SU-DHL-6 (cell line): Measurements from ENCODE around the gene EFNA1.

Source experiments
- H2AFZ ChIP-seq: fragments of 200-600 bp; sonication (generic); 2 replicates; pipeline ENCODE4 v1.6.1; 2014; ENCODE audit warnings: low read depth, mild to moderate bottlenecking, moderate library complexity, mixed read lengths, antibody characterized with exemption, low read length; ENCODE audit not compliant: severe bottlenecking
- H3F3A ChIP-seq: fragments of 200-600 bp; shearing (Covaris generic); 2 replicates; pipeline ENCODE4 v1.6.0; 2016; ENCODE audit warnings: antibody characterized with exemption, mild to moderate bottlenecking; ENCODE audit not compliant: insufficient read depth
- H3K27ac ChIP-seq: fragments of 200-600 bp; sonication (generic); 2 replicates; pipeline ENCODE4 v1.5.1; 2016; ENCODE audit warnings: low read depth, mild to moderate bottlenecking, low read length, moderate library complexity, mixed read lengths
- H3K27me3 ChIP-seq: fragments of 200-600 bp; sonication (generic), shearing (Covaris generic); 2 replicates; pipeline ENCODE4 v1.6.0; 2014; ENCODE audit warnings: mild to moderate bottlenecking, low read length
- H3K36me3 ChIP-seq: fragments of 200-600 bp; sonication (generic); 2 replicates; pipeline ENCODE4 v1.6.1; 2014; ENCODE audit warnings: mild to moderate bottlenecking, low read length, mixed read lengths
- H3K4me2 ChIP-seq: fragments of 300-600, 200-600 bp; shearing (Covaris generic), sonication (generic); 2 replicates; pipeline ENCODE4 v1.6.0; 2014; ENCODE audit warnings: low read length, low read depth, mild to moderate bottlenecking; ENCODE audit not compliant: poor library complexity, severe bottlenecking
- H3K4me3 ChIP-seq: fragments of 200-600 bp; sonication (generic); 2 replicates; pipeline ENCODE4 v1.5.1; 2014; ENCODE audit warnings: antibody characterized with exemption, low read length, mild to moderate bottlenecking, mixed read lengths; ENCODE audit not compliant: insufficient read depth, poor library complexity, severe bottlenecking
- H3K79me2 ChIP-seq: fragments of 200-600 bp; sonication (generic); 2 replicates; pipeline ENCODE4 v1.6.1; 2014; ENCODE audit warnings: mild to moderate bottlenecking, low read length, moderate library complexity; ENCODE audit not compliant: insufficient read depth
- H3K9ac ChIP-seq: fragments of 200-600 bp; sonication (generic); 2 replicates; pipeline ENCODE4 v1.7.0; 2014; ENCODE audit warnings: mild to moderate bottlenecking, low read length
- H3K9me2 ChIP-seq: fragments of 200-600 bp; sonication (generic); replicated peaks from 2 replicates; pipeline ENCODE4 v1.6.1; 2014; ENCODE audit warnings: low read length; ENCODE audit not compliant: insufficient read depth
- H3K9me3 ChIP-seq: fragments of 200-600 bp; sonication (generic); 2 replicates; pipeline ENCODE4 v1.6.1; 2014; ENCODE audit warnings: low read length, mixed read lengths; ENCODE audit not compliant: insufficient read depth
- H4K20me1 ChIP-seq: fragments of 200-600 bp; sonication (generic); 2 replicates; pipeline ENCODE4 v1.6.1; 2014; ENCODE audit warnings: low read depth, mild to moderate bottlenecking, antibody characterized with exemption, low read length, moderate library complexity, mixed read lengths
- EZH2phosphoT487 ChIP-seq: fragments of 200-600 bp; sonication (generic), shearing (Covaris generic); conservative IDR thresholded peaks from 2 replicates; pipeline ENCODE4 v1.6.1; 2018; ENCODE audit warnings: mild to moderate bottlenecking, antibody characterized with exemption, low read length, moderate library complexity, mixed read lengths
- TF ChIP-seq, protein P1 (sequence below): fragments of 200-600 bp; sonication (generic); IDR thresholded peaks from one replicate; pipeline ENCODE4 v1.5.1; 2017; ENCODE audit warnings: antibody characterized with exemption, mild to moderate bottlenecking, low read length, moderate library complexity; ENCODE audit not compliant: insufficient read depth, poor library complexity, severe bottlenecking

EFNA1 gene

DNA sequence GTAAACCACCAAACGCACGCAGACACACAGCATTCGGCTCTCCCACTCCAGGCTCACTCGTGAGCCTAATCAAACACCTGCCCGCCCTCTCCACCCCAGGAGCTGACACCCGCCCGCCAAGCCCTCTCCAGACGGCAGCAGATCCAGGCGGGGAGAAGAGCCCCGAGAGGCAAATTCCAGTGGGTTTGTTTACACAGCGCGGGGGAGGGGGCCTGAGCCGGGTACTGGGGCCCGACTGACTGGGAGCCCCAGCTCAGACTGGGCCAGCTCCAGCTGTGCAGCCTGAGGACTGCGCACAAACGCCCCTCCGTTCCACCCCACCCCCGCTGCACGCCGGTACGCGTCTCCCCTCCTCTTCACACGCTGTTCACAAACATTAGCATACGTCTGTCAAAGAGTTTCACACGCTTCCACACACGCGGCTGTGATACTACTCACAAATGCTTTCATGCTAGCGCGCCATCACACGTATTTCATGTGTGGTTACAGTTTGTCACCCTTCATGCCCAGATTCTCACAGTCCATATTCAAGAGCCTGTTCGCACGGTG, 1.0 kb upstream of the EFNA1 start:
- no peak overlapping the region for H2AFZ ChIP-seq
- H3K4me2 ChIP-seq: peak overlapping the region; percentile 42
- H3K9me3 ChIP-seq: no peaks in the 10 kb centered on the region
- H3K27ac ChIP-seq: no peak overlapping the region
- no peaks in the 10 kb centered on the region for H3K27me3 ChIP-seq
- TF ChIP-seq EZH2phosphoT487: no peak
- TF ChIP-seq, protein P1, sequence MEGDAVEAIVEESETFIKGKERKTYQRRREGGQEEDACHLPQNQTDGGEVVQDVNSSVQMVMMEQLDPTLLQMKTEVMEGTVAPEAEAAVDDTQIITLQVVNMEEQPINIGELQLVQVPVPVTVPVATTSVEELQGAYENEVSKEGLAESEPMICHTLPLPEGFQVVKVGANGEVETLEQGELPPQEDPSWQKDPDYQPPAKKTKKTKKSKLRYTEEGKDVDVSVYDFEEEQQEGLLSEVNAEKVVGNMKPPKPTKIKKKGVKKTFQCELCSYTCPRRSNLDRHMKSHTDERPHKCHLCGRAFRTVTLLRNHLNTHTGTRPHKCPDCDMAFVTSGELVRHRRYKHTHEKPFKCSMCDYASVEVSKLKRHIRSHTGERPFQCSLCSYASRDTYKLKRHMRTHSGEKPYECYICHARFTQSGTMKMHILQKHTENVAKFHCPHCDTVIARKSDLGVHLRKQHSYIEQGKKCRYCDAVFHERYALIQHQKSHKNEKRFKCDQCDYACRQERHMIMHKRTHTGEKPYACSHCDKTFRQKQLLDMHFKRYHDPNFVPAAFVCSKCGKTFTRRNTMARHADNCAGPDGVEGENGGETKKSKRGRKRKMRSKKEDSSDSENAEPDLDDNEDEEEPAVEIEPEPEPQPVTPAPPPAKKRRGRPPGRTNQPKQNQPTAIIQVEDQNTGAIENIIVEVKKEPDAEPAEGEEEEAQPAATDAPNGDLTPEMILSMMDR: no peak
- no peaks in the 10 kb centered on the region for H3K36me3 ChIP-seq
- no peak overlapping the region for H3K4me3 ChIP-seq
- no peaks in the 10 kb centered on the region for H4K20me1 ChIP-seq
- H3F3A ChIP-seq: no peaks in the 10 kb centered on the region
- no peak overlapping the region for H3K9ac ChIP-seq
- no peaks in the 10 kb centered on the region for H3K9me2 ChIP-seq
- no peaks in the 10 kb centered on the region for H3K79me2 ChIP-seq

DNA sequence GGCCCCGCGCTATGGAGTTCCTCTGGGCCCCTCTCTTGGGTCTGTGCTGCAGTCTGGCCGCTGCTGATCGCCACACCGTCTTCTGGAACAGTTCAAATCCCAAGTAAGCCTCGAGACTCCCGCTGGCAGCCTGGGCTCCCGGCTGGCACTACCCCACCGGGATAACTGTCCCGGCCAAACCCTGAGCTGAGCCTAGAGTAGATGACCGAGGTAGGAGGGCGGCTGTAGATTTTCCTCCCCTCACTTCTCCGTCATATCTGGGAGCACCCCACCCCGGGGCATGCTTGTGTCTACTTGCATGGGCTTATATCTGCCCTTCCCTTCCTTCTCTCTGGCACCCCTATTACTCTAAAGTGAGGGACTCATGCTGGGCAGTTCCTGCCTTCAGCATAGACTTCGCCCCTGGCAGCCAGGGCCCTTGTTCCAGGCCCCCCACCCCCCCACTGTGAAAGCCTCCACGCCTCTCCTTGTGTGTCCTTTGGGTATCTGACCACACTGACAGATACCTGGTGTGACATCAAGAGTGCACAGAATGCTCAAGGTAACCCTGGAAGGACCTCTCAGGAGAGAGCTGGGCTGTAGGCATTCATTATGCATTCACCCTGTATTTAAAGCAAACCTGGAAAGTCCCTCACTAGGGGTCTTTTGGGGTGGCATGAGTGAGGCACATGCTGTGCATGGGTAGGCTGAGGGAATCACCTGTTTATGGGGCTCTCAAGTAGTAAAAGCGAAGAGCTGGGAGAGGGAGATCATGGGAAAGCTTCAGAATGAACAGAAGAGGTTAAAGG, 485 bp downstream of the EFNA1 start:
- no peak overlapping the region; the same call in 1 of the 2 replicates for H3K9ac ChIP-seq
- no peak overlapping the region for H2AFZ ChIP-seq
- H3K79me2 ChIP-seq: no peaks in the 10 kb centered on the region
- TF ChIP-seq EZH2phosphoT487: no peak
- TF ChIP-seq, protein P1: no peak
- no peaks in the 10 kb centered on the region for H3K9me3 ChIP-seq
- H3K27ac ChIP-seq: no peak overlapping the region
- no peak overlapping the region for H3K4me3 ChIP-seq
- H4K20me1 ChIP-seq: no peaks in the 10 kb centered on the region
- no peaks in the 10 kb centered on the region for H3K27me3 ChIP-seq
- H3K36me3 ChIP-seq: no peaks in the 10 kb centered on the region
- no peaks in the 10 kb centered on the region for H3F3A ChIP-seq
- H3K9me2 ChIP-seq: no peaks in the 10 kb centered on the region
- H3K4me2 ChIP-seq: peak overlapping the region; percentile 42

DNA sequence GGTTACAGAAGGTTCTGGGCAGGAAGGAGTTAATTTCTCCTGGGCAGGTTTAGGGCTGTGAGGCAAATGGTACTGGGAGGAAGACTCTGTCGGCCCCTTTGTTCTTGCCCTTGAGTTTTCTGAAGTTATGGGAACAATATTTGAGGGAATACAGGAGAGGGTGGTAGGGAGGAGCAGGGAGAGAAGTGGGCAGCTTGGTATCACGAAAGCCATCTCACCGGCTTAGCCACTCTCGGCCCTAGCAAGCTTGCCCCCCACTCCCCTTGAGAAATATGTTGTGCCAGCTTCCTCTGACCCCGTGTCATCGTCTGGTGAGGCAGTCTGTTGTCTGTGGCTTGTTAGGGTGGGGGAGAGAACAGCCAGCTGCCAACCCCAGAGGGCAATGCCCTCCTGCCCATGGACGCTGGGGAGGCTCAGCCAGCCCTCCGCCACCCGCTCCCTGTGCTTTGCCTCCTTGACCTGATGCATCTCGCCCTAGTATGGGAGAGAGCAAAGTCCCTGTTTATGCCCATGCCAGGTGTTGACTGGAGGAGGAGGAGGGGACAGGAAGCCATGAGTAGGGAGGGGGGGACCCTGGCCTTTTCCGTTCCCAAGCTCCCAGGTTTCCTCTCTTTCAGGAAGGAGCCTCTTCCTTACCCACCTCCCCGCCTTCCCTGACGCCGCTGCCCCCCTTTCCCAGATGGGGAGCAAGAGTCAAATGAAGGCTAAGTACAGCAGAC, 1.2 kb downstream of the EFNA1 start:
- H3F3A ChIP-seq: no peaks in the 10 kb centered on the region
- no peak overlapping the region for H3K4me3 ChIP-seq
- H2AFZ ChIP-seq: no peak overlapping the region
- TF ChIP-seq EZH2phosphoT487: no peak
- TF ChIP-seq, protein P1: no peak
- H4K20me1 ChIP-seq: no peaks in the 10 kb centered on the region
- H3K27me3 ChIP-seq: no peaks in the 10 kb centered on the region
- no peaks in the 10 kb centered on the region for H3K9me3 ChIP-seq
- no peaks in the 10 kb centered on the region for H3K9me2 ChIP-seq
- H3K9ac ChIP-seq: no peak overlapping the region
- H3K4me2 ChIP-seq: no peak overlapping the region
- no peak overlapping the region for H3K27ac ChIP-seq
- H3K79me2 ChIP-seq: no peaks in the 10 kb centered on the region
- no peaks in the 10 kb centered on the region for H3K36me3 ChIP-seq
